DMS114 treated with DMSO at 0.1 percent for 48 hours (cell line): ENCODE results near the gene RETREG1.
"Not testable (repeated sequence)": the region's sequence is repeated elsewhere in the genome, so short reads cannot be mapped to it uniquely, and the experiment has no call there.

Experiments used
- DNase-seq: peaks from one replicate; lab custom pipeline; 2025; ENCODE audit not compliant: unreplicated experiment; lab: John Stamatoyannopoulos, UW

The RETREG1 gene

GRCh38 chr5:16492398-16493140 lies 124.2 kb downstream of the RETREG1 start:
- no peak for DNase-seq

DNA sequence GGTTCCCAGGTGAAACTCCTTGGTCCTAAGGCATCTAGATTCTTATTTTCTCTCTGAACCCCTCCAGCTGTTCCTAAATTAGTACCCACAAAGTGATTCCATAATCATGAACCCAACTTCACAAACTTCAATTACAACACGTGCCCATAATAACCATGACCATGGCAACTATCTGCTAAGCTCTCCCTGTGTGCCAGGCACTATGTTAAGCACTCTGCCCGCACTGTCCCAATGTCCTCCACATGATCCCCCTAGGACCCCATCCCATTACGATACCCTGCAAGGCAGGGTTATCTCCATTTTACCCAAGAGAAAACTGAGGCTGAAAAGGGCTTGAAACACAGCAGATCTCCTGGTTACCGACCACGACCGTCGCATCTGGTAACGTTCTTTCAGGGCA lies 125.9 kb downstream of the RETREG1 start:
- no peak for DNase-seq

DNA sequence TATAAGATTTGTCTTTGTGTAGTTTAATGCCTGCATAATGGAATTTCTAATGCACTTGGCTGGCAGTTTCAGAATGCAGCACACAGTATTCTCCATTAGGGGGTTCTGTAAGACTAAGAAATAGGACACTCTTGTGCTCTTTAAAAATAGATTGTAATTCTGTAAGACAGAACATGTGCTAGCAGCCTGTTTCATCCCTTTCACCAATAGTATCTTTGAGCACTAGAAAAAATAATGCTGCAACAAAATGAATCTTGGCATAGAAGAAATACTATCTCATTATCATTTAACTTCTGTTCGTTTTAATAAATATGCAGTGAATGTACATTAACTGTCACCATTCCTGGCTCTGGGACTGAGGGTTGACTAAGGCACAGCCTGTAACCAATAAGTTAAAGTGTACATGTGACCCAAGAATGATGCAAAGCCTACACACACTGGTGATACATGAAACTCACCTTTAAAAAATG lies 127.4 kb downstream of the RETREG1 start:
- peak; percentile 53 for DNase-seq

GRCh38 chr5:16487456-16487855 lies 129.3 kb downstream of the RETREG1 start:
- DNase-seq, result no peak

- no peak for DNase-seq
Measured at GRCh38 chr5:16486711-16487111, 130.1 kb downstream of the RETREG1 start.

DNA sequence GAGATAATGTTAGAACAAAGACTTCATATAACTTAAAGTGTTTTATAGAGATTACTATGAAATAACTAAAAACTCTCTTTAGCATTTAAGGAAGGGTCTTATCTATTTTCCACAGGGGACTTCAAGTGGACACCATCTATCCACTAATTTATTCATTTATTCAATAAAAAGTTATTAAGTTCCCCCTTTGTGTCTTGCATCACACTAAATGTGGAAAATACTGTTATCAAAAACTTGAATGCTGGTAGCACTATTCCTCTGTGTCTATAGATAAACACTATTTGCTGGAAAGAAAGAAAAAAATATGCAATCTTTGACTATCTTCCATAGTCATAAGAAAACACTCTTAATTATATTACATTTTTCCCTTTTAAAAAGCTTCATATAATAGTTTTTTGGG lies 131.1 kb downstream of the RETREG1 start:
- no peak for DNase-seq

- no peak for DNase-seq
Measured at GRCh38 chr5:16484081-16484480, 132.7 kb downstream of the RETREG1 start.

DNA sequence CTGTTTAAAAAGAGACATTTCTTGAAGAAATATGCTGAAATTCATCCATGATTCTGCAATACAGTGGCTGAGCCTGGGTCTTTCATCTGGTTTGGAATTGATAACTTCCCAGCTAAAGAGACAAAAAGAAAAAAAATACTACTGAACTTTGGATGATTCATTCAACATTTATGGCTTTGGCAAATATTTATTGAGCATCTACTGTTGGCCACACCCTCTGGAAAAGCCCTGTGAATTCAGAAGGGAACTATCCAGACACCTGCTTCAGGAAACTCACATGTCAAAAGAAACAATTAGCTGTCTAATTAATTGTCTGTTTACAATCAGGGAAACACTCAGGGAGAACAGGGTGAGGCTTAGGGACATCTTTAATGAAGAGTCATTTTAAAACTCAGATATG lies 133.4 kb downstream of the RETREG1 start:
- DNase-seq, result no peak

- DNase-seq, result no peak
Measured at GRCh38 chr5:16482891-16483290, 133.9 kb downstream of the RETREG1 start.

- no peak for DNase-seq
Measured at GRCh38 chr5:16480821-16481538, 135.8 kb downstream of the RETREG1 start.

DNA sequence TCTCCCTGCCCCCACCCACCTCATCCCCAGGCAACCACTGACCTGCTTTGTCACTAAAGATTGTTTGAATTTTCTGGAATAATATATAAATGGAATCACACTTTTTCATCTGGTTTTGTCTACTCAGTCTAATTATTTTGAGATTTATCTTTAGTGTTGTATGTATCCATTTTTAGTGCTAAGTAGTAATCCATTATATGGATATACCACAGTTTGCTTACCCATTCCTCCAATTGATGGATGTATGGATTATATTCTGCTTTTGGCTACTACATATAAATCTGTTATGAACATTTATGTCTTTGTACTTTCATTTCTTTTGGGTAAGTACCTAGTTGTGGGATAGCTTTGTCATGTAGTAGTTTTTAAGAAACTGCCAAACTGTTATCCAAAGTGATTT lies 136.7 kb downstream of the RETREG1 start:
- DNase-seq, result no peak

GRCh38 chr5:16477541-16477940 lies 139.3 kb downstream of the RETREG1 start:
- no peak for DNase-seq

DNA sequence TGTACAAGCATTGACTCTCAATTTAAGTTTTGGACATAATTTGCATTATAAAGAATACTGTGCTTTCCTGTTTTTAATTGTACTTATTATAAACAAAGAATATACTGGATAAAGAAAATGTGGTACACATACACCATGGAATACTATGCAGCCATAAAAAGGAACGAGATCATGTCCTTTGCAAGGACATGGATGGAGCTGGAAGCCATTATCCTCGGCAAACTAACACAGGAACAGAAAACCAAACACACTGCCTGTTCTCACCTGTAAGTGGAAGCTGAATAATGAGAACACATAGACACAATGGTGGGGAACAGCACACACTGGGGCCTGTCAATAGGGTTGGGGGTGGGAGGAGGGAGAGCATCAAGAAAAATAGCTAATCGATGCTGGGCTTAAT lies 140.4 kb downstream of the RETREG1 start:
- DNase-seq, result not testable (repeated sequence)

DNA sequence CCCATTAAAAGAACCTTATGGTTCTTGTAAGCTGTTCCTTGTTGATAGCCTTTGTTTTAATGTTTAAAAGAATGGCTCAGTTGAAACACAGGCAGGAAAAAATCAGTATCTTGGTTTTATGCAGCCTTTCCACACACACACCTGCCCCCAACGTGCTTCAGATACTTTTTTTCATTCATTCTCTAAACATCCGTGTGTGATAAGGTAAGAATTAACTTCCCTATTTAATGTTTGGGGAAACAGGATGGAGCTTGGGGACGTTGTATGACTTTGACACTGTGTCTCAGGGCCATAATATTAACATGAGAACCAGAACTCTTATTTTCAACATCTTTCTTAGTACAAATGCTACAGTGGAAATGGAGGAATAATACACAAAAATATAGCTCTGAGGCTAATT lies 145.4 kb downstream of the RETREG1 start:
- no peak for DNase-seq

DNA sequence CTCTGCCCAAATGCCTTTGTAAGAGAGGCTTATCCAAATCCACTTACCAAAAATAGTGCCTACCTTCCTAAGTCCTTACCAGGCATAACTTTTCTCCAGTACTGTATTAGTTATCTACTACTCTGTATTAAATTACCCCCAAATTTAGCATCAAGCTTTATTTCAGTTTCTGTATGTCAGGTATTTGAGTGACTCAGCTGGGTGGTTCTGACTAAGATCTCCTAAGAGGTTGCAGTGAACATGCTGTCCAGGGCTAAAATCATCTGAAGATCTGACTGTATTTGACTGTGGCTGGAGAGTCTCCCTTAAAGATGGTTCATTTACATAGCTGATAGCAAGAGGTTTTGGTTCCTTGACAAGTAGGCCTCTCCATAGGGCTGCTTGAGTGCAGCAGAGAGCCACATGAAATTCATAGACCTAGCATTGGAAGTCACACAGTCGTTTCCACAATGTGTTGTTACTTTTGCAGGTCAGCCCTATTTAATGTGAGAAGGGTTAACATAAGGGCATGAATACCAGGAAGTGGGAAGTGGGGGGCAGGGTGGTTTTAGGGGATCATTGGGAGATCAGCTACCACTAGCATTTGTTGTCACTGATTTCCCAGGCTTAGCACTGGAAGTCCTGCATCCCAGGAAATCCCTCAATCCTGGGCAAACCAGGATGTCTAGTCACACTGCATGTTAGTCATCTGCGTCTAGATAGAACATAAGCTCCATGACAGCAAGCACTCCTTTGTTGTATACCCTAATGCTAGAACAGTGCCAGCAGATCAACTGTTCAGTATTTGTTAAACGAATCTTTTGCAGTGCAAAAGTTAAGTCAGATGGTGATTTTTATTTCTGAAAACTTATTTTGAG lies 149.2 kb downstream of the RETREG1 start:
- DNase-seq, result no peak

DNA sequence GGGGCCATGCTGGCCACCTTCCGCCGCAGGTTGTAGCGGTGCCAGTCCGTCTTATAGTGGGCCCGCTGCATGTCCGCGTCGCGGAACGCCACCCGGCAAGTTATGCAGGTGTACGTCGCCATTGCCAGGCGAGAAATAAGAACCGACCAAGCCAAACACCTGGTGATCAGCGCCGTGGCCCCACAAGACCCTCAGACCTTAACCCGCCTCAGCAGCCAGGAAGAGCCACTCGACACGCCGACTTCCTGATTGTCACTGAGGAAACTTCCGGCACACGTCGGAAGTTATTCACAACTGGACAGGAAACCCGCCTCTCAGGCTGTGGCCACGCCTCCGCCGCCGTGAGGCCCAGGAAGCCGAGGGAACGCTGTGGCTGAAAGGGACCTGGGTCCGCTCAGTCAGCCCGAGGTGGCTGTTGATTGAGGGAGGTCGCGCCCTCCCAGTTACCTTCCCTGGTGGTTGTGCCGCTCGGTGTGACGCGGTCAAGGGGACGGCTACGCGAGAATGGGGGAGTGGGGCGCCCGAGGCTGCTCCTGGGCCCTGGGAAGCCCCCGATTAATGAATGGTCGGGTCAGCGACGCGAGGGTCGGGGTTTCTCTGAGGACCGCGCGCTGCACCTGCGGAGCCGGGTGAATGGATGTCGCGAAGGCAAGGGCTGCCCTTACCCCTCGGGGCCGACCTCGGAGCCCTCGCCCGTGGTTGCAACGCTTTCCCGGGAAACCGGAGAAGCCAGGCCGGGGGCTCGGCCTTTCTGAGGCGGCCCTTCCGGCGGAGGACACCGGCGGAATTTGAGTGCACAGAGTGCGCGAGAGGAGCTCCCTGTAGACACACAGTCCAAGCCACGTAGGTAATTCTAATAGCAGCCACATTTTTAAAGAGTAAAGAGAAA lies 151.0 kb downstream of the RETREG1 start, which contains the start of gene ZNF622:
ZNF622 (minus strand) TSS at position 257 of the 889 bp plus-strand sequence; CDS start at position 122, 135 bp downstream.
- DNase-seq, result peak; percentile 77

DNA sequence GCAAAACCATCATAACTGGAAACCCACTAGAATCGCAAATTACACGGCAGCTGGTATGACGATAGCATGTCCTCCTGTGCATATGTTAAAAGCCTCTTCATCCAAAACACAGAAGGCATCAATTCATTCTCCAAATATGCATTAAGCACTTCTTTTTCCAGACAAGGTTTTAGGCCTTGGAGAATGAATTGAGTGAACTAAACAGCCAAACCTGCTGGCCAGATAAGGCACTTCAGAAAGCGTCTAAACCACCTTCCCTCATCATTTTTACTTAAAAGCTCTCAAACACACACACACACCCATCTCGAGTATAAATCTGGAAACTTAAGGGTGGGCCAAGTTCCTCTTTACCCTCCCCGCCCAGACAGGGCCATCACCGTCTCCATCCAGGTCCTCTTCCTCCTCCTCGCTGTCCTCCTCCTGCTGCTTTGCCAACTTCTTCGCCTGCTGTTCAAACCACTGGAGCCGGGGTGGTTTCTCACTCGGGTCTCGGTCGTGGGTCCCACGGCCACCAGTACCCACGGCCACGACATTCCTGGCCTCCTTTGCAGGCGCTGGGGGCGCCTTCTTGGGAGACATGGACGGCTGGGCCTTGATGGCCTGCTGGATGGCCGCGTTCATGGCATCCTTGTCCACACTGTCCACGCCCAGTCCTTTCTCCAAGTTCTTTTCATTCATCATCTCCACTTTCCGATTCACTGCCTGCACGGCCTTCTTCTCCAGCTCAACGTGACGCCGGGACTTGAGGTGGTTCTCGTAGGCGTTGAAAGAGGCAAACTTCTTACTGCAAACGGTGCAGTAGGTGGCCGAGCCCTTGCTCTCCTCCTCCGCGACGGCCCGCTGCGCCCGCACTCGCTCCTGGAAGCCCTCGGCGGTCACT lies 151.9 kb downstream of the RETREG1 start:
- no peak for DNase-seq

- no peak for DNase-seq
Measured at GRCh38 chr5:16464231-16464630, 152.6 kb downstream of the RETREG1 start.

GRCh38 chr5:16461782-16462181 lies 155.0 kb downstream of the RETREG1 start:
- no peak for DNase-seq
